Nephron progenitor cell (in vitro differentiated cells): ENCODE measurements around the gene PER2.

Source experiments
- DNase-seq: peaks from one replicate; pipeline ENCODE4 v3.0.0; 2021
- H3K27ac Mint-ChIP-seq: 2 replicates; pipeline ENCODE4 v1.8.0; 2021; ENCODE audit warnings: mild to moderate bottlenecking, moderate library complexity, mixed read lengths
- H3K27me3 Mint-ChIP-seq: 2 replicates; pipeline ENCODE4 v1.8.0; 2021; ENCODE audit warnings: mild to moderate bottlenecking, low read depth, mixed read lengths; ENCODE audit not compliant: poor library complexity
- H3K36me3 Mint-ChIP-seq: 2 replicates; pipeline ENCODE4 v1.8.0; 2021; ENCODE audit warnings: low read depth, mixed read lengths
- H3K4me1 Mint-ChIP-seq: 2 replicates; pipeline ENCODE4 v1.8.0; 2021; ENCODE audit warnings: mixed read lengths
- H3K4me3 Mint-ChIP-seq: 2 replicates; pipeline ENCODE4 v1.8.0; 2021; ENCODE audit warnings: mild to moderate bottlenecking, moderate library complexity, mixed read lengths
- H3K9me3 Mint-ChIP-seq: 2 replicates; pipeline ENCODE4 v1.8.0; 2021; ENCODE audit warnings: mild to moderate bottlenecking, moderate library complexity, mixed read lengths
- TF ChIP-seq, protein P1 (sequence below): fragments of 200-600 bp; sonication (generic); IDR thresholded peaks from 2 replicates; pipeline ENCODE4 v1.5.0; 2021; ENCODE audit warnings: antibody characterized with exemption

PER2 gene

DNA sequence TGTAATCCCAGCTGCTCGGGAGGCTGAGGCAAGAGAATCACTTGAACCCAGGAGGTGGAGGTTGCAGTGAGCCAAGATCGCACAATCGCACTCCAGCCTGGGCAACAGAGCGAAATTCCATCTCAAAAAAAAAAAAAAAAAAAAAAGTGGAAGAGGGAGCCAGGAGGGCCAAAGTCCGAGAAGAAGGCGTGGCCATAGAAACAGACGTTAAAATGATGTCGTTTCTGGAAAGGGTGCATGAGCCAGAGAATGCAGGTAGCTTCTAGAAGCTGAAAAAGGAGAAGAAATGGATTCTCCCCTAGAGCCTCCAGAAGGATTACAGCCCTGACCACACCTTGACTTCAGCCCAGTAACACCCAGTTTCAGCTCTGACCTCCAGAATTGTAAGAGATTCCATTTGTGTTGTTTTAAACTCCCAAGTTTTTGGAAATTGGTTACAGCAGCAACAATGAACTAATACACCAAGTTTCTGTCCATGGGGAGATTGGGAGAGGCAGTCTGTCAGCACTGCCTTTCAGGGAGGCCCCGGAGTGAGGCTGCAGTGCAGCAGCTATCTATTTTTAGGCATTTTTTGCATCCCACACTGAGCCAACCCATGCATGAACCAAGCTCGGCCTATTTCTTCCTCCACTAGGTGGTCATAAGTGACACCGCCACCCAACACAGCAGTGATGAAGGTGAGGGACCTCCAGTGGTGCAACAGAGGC, 17.7 kb upstream of the PER2 start:
- H3K4me1 Mint-ChIP-seq = no peaks in the 10 kb centered on the region
- no peak for DNase-seq
- no peaks in the 10 kb centered on the region for H3K36me3 Mint-ChIP-seq
- no peak overlapping the region for H3K4me3 Mint-ChIP-seq
- H3K27me3 Mint-ChIP-seq = peaks cover 7% of the 10 kb centered on the region
- H3K9me3 Mint-ChIP-seq = no peaks in the 10 kb centered on the region
- TF ChIP-seq, protein P1, sequence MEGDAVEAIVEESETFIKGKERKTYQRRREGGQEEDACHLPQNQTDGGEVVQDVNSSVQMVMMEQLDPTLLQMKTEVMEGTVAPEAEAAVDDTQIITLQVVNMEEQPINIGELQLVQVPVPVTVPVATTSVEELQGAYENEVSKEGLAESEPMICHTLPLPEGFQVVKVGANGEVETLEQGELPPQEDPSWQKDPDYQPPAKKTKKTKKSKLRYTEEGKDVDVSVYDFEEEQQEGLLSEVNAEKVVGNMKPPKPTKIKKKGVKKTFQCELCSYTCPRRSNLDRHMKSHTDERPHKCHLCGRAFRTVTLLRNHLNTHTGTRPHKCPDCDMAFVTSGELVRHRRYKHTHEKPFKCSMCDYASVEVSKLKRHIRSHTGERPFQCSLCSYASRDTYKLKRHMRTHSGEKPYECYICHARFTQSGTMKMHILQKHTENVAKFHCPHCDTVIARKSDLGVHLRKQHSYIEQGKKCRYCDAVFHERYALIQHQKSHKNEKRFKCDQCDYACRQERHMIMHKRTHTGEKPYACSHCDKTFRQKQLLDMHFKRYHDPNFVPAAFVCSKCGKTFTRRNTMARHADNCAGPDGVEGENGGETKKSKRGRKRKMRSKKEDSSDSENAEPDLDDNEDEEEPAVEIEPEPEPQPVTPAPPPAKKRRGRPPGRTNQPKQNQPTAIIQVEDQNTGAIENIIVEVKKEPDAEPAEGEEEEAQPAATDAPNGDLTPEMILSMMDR = no peak
- no peak overlapping the region for H3K27ac Mint-ChIP-seq

DNA sequence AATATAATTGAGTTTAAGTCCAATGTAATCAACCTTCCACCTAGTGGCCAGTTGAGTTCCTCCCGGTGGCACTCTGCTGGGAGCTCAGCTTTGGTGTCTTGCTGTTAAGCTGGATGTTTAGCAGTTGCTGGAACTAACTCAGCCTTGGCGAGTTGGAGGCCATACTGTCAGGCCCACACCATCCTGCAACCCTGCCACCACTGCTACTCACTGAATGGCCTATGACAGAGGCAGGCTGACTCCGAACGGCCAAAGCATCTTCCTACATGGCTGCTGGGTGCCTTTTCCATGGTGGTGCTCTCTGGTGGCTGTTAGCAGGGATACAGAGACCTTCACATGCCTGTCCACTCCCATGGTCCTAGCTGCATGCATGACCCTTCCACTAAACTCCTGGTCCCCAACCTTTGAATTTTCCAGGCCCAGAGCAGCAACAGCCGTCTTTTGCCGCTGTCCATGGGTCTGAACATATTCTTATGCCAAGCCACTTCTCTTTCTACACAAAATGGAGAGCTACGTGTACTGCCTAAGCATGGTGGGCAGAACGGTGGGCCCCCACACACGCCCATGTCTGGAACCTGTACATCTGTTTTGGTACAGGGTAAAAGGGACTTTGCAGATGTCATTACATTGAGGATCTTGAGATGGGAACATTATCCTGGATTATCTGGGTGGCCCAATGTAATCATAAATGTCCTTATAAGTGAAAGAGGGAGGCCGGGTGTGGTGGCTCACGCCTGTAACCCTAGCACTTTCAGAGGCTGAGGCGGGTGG, 16.9 kb upstream of the PER2 start:
- no peaks in the 10 kb centered on the region for H3K36me3 Mint-ChIP-seq
- H3K4me3 Mint-ChIP-seq = no peak overlapping the region
- TF ChIP-seq, protein P1 = peak; percentile 2
- H3K4me1 Mint-ChIP-seq = no peaks in the 10 kb centered on the region
- H3K27ac Mint-ChIP-seq = no peak overlapping the region
- no peak for DNase-seq
- no peaks in the 10 kb centered on the region for H3K9me3 Mint-ChIP-seq
- peaks cover 11% of the 10 kb centered on the region for H3K27me3 Mint-ChIP-seq

DNA sequence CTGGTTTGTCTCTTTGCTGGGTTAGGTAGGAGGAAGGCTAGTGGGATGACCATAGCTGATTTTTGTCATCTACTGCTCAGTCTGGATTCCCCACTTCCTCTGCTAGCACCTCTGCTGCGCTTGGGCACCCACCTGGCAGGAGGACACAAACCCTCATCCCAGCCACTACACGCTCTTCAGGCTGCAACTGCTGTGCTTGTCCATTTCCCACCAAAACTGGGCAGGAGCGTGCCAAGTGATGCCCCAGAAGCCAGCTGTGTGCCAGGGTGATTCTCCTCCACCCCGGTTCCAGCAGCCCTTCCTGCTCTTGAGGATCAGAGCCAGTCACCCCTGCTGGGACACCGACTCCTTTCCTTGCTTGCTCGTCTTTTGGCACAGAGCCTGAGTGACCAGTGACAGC, 15.7 kb upstream of the PER2 start:
- Mint-ChIP-seq H3K27me3 (peaks cover 10% of the 10 kb centered on the region), H3K4me3 (no peak overlapping the region), H3K27ac (no peak overlapping the region), H3K9me3 (no peaks in the 10 kb centered on the region), H3K4me1 (no peaks in the 10 kb centered on the region), H3K36me3 (no peaks in the 10 kb centered on the region)
- TF ChIP-seq, protein P1 = no peak
- DNase-seq = no peak

DNA sequence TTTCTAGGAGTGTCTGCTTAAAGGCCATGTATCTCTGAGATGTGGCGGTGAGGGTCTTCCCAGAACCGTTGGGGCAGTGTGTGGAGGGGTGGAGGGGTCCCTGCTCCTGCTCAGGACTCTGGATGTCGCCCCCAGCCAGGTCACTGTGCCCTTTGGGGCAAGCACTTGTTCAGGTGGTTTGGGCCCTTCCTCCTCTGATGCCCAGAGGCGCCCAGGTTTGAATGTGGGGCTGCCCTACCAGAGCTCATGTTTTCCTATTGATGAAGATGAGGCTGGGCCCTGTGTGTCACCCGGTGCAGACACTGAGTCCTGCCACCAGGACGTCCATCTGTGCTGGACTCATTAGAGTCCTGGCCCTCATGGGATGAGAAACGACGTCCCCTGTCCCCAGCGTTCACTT, 14.3 kb upstream of the PER2 start:
- Mint-ChIP-seq H3K27me3 (peaks cover 16% of the 10 kb centered on the region), H3K36me3 (no peaks in the 10 kb centered on the region), H3K9me3 (no peaks in the 10 kb centered on the region), H3K4me1 (no peaks in the 10 kb centered on the region), H3K4me3 (no peak overlapping the region), H3K27ac (no peak overlapping the region)
- no peak for DNase-seq
- TF ChIP-seq, protein P1 = no peak

- H3K27ac Mint-ChIP-seq = no peak overlapping the region
- H3K27me3 Mint-ChIP-seq = peaks cover 16% of the 10 kb centered on the region
- no peaks in the 10 kb centered on the region for H3K9me3 Mint-ChIP-seq
- no peaks in the 10 kb centered on the region for H3K36me3 Mint-ChIP-seq
- H3K4me3 Mint-ChIP-seq = no peak overlapping the region
- TF ChIP-seq, protein P1 = no peak
- no peak for DNase-seq
- no peaks in the 10 kb centered on the region for H3K4me1 Mint-ChIP-seq
These were observed 13.7 kb upstream of the PER2 start for GRCh38 chr2:238302087-238302486.

- Mint-ChIP-seq H3K4me3 (no peak overlapping the region), H3K27ac (no peak overlapping the region), H3K27me3 (peaks cover 23% of the 10 kb centered on the region), H3K9me3 (no peaks in the 10 kb centered on the region), H3K36me3 (no peaks in the 10 kb centered on the region), H3K4me1 (no peaks in the 10 kb centered on the region)
- TF ChIP-seq, protein P1 = no peak
- no peak for DNase-seq
These were observed 11.4 kb upstream of the PER2 start for GRCh38 chr2:238299803-238300202.
